Adipose tissue (tissue), 3 donors: ENCODE data around the gene TMEM125. TPM values are rescaled to one million over a fixed set of nuclear protein-coding genes. Genes with fewer than 3 reads are reported as not detected.

Experiments used
- H3K27ac ChIP-seq: one replicate; pipeline ENCODE4 v1.5.1; 2013; ENCODE audit warnings: low read depth, low read length
- WGBS, 3 donors: extraction: QIAGEN DNeasy Blood & Tissue Kit; methylation state at CpG; one replicate each; pipeline ENCODE4 v1.1.7; 2013; 5-methylcytosine and 5-hydroxymethylcytosine counted together
- polyA plus RNA-seq, 3 donors: library from polyadenylated mRNA; stranded (reverse); fragments of 200-250 nt; gene quantifications; one replicate each; pipeline ENCODE4 v1.2.3, GENCODE V29; 2013
- donor health status: healthy with polysubstance abuse.
- donor health status: Bipolar disorder and iron deficiency.
- donor health status: healthy.

Gene TMEM125
- polyA plus RNA-seq, 3 donors, result 2.5 to 45.3 TPM; not detected in 1

GRCh38 chr1:43315963-43316737 lies 46.4 kb downstream of the TMEM125 start:
- 88 to 90% (median 89%) methylated on average over 10 of the region's 10 CpGs for WGBS, 3 donors
- H3K27ac ChIP-seq, result no peak overlapping the region

- no peak overlapping the region for H3K27ac ChIP-seq
- 88 to 90% (median 89%) methylated on average over 16 of the region's 16 CpGs for WGBS, 3 donors
Observed at GRCh38 chr1:43316738-43317520, 47.1 kb downstream of the TMEM125 start.

GRCh38 chr1:43317817-43318471 lies 48.2 kb downstream of the TMEM125 start:
- WGBS, 3 donors, result 83 to 90% (median 83%) methylated on average over 15 of the region's 15 CpGs
- no peak overlapping the region for H3K27ac ChIP-seq

GRCh38 chr1:43318831-43319230 lies 49.0 kb downstream of the TMEM125 start:
- no peak overlapping the region for H3K27ac ChIP-seq
- WGBS, 3 donors, result 68 to 90% (median 81%) methylated on average over 4 of the region's 4 CpGs

- no peak overlapping the region for H3K27ac ChIP-seq
- 93 to 97% (median 96%) methylated on average over 5 of the region's 5 CpGs for WGBS, 3 donors
Observed at GRCh38 chr1:43319288-43319687, 49.5 kb downstream of the TMEM125 start.

GRCh38 chr1:43319766-43320165 lies 50.0 kb downstream of the TMEM125 start:
- H3K27ac ChIP-seq, result no peak overlapping the region
- 67 to 89% (median 67%) methylated on average over 3 of the region's 3 CpGs for WGBS, 3 donors

- H3K27ac ChIP-seq, result no peak overlapping the region
- WGBS, 3 donors, result 93 to 95% (median 93%) methylated on average over 16 of the region's 16 CpGs
Observed at GRCh38 chr1:43321331-43321891, 51.6 kb downstream of the TMEM125 start.

- WGBS, 3 donors, result 88 to 99% (median 92%) methylated on average over 5 of the region's 5 CpGs
- H3K27ac ChIP-seq, result no peak overlapping the region
Observed at GRCh38 chr1:43322506-43322905, 52.7 kb downstream of the TMEM125 start.

Other genes starting within 250 kb of the TMEM125 start
- 10 to 100 TPM; 32.2 to 69.6 (median 42.6) TPM for gene EBNA1BP2, start 97.7 kb upstream of the TMEM125 start, polyA plus RNA-seq
- gene CFAP57, start 97.7 kb upstream of the TMEM125 start, polyA plus RNA-seq, result under 1 TPM; 0.07 to 0.11 (median 0.07) TPM
- gene C1orf210, start 15.6 kb downstream of the TMEM125 start, polyA plus RNA-seq, result 10 to 100 TPM in 1 of 3 donors, 1 to 10 TPM in 1, under 1 TPM in 1; 0.22 to 14.5 (median 2.8) TPM
- gene TIE1, start 31.0 kb downstream of the TMEM125 start, polyA plus RNA-seq, result 10 to 100 TPM; 10.2 to 56.7 (median 55.3) TPM
- under 1 TPM in 2 of 3 donors, not detected in 1; 0.07 to 0.08 TPM for gene MPL, start 67.8 kb downstream of the TMEM125 start, polyA plus RNA-seq
- gene CDC20, start 89.0 kb downstream of the TMEM125 start, polyA plus RNA-seq, result 1 to 10 TPM in 1 of 3 donors, under 1 TPM in 2; 0.55 to 1.5 (median 0.89) TPM
- 100 to 1,000 TPM in 1 of 3 donors, 10 to 100 TPM in 2; 53.1 to 132 (median 61.7) TPM for gene ELOVL1, start 98.0 kb downstream of the TMEM125 start, polyA plus RNA-seq
- gene MED8, start 119.8 kb downstream of the TMEM125 start, polyA plus RNA-seq, result 10 to 100 TPM; 20.5 to 33.4 (median 28.6) TPM
- 10 to 100 TPM in 2 of 3 donors, 1 to 10 TPM in 1; 8.9 to 24.1 (median 15.1) TPM for gene SZT2, start 119.9 kb downstream of the TMEM125 start, polyA plus RNA-seq
- gene HYI, start 183.9 kb downstream of the TMEM125 start, polyA plus RNA-seq, result 10 to 100 TPM; 64.0 to 95.1 (median 64.2) TPM